Peyer's patch (tissue), 4 donors: Measurements from ENCODE around the gene C4orf51. TPM values are rescaled to one million over a fixed set of nuclear protein-coding genes. Genes with fewer than 3 reads are reported as not detected.
A peak's percentile ranks its signal among the peaks of the same experiment; 100 is the strongest.

ENCODE experiments used
- DNase-seq, 3 donors: peaks; one replicate each; pipeline ENCODE4 v3.0.0-alpha.2; 2017 to 2019
- H3K27ac ChIP-seq, 4 donors: fragments of 200-600 bp; sonication (generic); one replicate each; pipeline ENCODE4 v1.5.1; 2016 to 2019
- H3K27me3 ChIP-seq, 2 donors: fragments of 200-600 bp; sonication (generic); one replicate each; pipeline ENCODE4 v1.5.1; 2019
- H3K36me3 ChIP-seq, 3 donors: fragments of 200-600 bp; sonication (generic); one replicate each; pipeline ENCODE4 v1.5.1; 2016 to 2019
- H3K4me1 ChIP-seq, 4 donors: fragments of 200-600 bp; sonication (generic); one replicate each; pipeline ENCODE4 v1.5.1; 2016 to 2019
- H3K4me3 ChIP-seq, 4 donors: fragments of 200-600 bp; sonication (generic); 1 replicate in 3 of 4; 2 replicates in 1 of 4; pipeline ENCODE4 v1.5.1; 2016 to 2019; ENCODE audit warnings: mild to moderate bottlenecking in 1 of 4
- H3K9me3 ChIP-seq, 4 donors: fragments of 200-600 bp; sonication (generic); one replicate each; pipeline ENCODE4 v1.5.1; 2016 to 2019; ENCODE audit warnings: mild to moderate bottlenecking in 1 of 4
- CTCF ChIP-seq, 6 experiments: fragments of 450-650 bp in 4 of 6; fragments of 200-600 bp in 2 of 6; sonication (generic) in 1 of 6; IDR thresholded peaks; one replicate each; pipeline ENCODE4 v1.5.1; 2017 to 2019; ENCODE audit warnings: antibody characterized with exemption in 6 of 6, mild to moderate bottlenecking in 3 of 6, moderate library complexity in 1 of 6
- POLR2A ChIP-seq, 2 donors: fragments of 450-650 bp; IDR thresholded peaks; one replicate each; pipeline ENCODE4 v1.5.1; 2017; ENCODE audit warnings: antibody characterized with exemption in 2 of 2, mild to moderate bottlenecking in 2 of 2, moderate library complexity in 2 of 2
- total RNA-seq, 4 donors: library from RNA; depleted of rRNA; stranded (reverse); fragments of >200 nt; gene quantifications; one replicate each; pipeline ENCODE4 v1.1.0, GENCODE V29; 2016

Gene C4orf51
- total RNA-seq, 4 donors from 2014 or later, result not detected

- Histone ChIP-seq H3K36me3 (no peaks in the 10 kb centered on the region), H3K27ac (no peak overlapping the region), H3K9me3 (no peaks in the 10 kb centered on the region), H3K4me1 (no peaks in the 10 kb centered on the region), H3K27me3 (no peaks in the 10 kb centered on the region), H3K4me3 (no peak overlapping the region)
- no peak for TF ChIP-seq POLR2A (IDR thresholded peaks at IDR 0.05)
- TF ChIP-seq CTCF (IDR thresholded peaks at IDR 0.05), result no peak
- no peak for DNase-seq
These were observed 43.4 kb downstream of the C4orf51 start for GRCh38 chr4:145723336-145723735.

GRCh38 chr4:145730026-145730425 is 50.1 kb downstream of the C4orf51 start:
- Histone ChIP-seq H3K36me3 (no peaks in the 10 kb centered on the region), H3K9me3 (no peaks in the 10 kb centered on the region), H3K27ac (no peak overlapping the region), H3K27me3 (no peaks in the 10 kb centered on the region), H3K4me1 (peaks cover 0 to 31% (median 4%) of the 10 kb centered on the region in 4 donors), H3K4me3 (no peak overlapping the region)
- no peak for TF ChIP-seq POLR2A (IDR thresholded peaks at IDR 0.05)
- no peak for TF ChIP-seq CTCF (IDR thresholded peaks at IDR 0.05)
- no peak for DNase-seq

GRCh38 chr4:145731028-145731427 is 51.1 kb downstream of the C4orf51 start:
- no peaks in the 10 kb centered on the region for H3K27me3 ChIP-seq
- TF ChIP-seq POLR2A (IDR thresholded peaks at IDR 0.05) (no peak), CTCF (IDR thresholded peaks at IDR 0.05) (no peak)
- H3K27ac ChIP-seq, result no peak overlapping the region
- no peaks in the 10 kb centered on the region for H3K9me3 ChIP-seq
- H3K4me1 ChIP-seq, result peaks cover 0 to 34% (median 4%) of the 10 kb centered on the region in 4 donors
- H3K36me3 ChIP-seq, result no peaks in the 10 kb centered on the region
- DNase-seq, result peak in 1 of 3 donors; percentile 59
- no peak overlapping the region for H3K4me3 ChIP-seq

- Histone ChIP-seq H3K4me1 (peaks cover 0 to 39% (median 4%) of the 10 kb centered on the region in 4 donors), H3K4me3 (peak overlapping the region; percentile 58 to 78 (median 68)), H3K27ac (peak overlapping the region; percentile 75 to 97 (median 84)), H3K27me3 (no peaks in the 10 kb centered on the region), H3K36me3 (no peaks in the 10 kb centered on the region), H3K9me3 (no peaks in the 10 kb centered on the region)
- TF ChIP-seq CTCF (IDR thresholded peaks at IDR 0.05), result no peak
- no peak for TF ChIP-seq POLR2A (IDR thresholded peaks at IDR 0.05)
- no peak for DNase-seq
These were observed 52.3 kb downstream of the C4orf51 start for GRCh38 chr4:145732001-145732815.

DNA sequence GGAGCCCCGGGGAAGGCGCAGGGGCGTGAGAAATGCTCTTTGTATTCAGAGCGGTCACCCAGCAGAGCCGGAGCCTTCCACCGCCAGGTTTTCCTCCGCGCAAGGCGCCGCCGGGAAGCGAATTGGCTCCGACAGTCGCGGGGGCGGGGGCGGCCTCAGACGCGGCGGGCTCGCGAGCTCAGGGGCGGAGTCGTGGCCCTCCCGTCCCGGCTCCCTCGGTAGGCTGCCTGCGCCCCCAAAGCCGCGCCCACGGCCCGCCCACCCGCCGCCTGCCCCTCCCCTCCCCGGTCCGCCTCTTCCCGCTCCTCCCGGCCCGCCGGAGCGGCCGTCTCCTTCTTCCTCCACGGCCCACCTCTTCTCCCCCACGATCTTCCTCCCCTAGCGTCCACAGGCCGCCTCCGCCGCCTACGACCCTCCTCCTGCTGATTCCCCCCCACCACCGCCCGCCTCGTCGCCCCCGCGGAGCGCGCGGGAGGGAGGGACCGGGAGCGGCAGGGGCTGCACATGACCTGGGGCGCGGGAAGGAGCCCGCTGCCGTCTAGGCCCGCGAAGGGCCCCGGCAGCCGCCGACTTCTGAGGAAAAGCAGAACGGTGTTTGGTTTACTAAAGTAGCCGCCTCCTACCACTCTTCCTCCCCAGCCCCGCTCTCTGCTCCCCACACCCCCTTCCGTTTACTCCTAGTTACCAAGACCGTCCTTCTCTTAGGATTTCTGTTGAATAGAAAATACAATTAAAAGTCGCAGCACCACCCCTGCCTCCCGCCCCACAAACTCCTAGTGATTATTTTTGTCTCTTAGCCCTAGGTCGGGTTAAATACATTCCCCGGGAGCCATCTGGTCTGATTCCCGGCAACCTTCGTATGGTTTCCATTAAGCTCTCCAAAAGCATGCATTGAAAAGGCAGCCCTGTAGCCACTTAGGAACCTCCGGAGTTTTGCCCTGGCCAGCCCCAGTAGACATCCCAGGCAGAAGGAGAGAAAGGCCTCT is 53.2 kb downstream of the C4orf51 start:
- TF ChIP-seq CTCF (IDR thresholded peaks at IDR 0.05) (peak in 2 of 6 experiments; percentile 8 to 23), POLR2A (IDR thresholded peaks at IDR 0.05) (peak in 1 of 2 donors; percentile 56)
- H3K36me3 ChIP-seq, result no peaks in the 10 kb centered on the region
- peaks cover 0 to 39% (median 4%) of the 10 kb centered on the region in 4 donors for H3K4me1 ChIP-seq
- H3K27me3 ChIP-seq, result no peaks in the 10 kb centered on the region
- DNase-seq, result peak; percentile 81 to 96 (median 96)
- peak overlapping the region; percentile 75 to 97 (median 84) for H3K27ac ChIP-seq
- H3K9me3 ChIP-seq, result no peaks in the 10 kb centered on the region
- H3K4me3 ChIP-seq, result peak overlapping the region; percentile 58 to 78 (median 68)
